ENCODE results near the gene FBXO3.

- TF ChIP-seq CTCF (IDR thresholded peaks at IDR 0.05; ENCODE audit: insufficient read depth, low read length, poor library complexity, severe bottlenecking), result no peak
- no peak for TF ChIP-seq EZH2phosphoT487 (conservative IDR thresholded peaks at IDR 0.05; ENCODE audit: low read length)
Observed at GRCh38 chr11:33778675-33779074, 4.4 kb upstream of the FBXO3 start.
